NCI-H69 (cell line): ENCODE results near the gene ACBD6.
A peak's percentile ranks its signal among the peaks of the same experiment; 100 is the strongest.

Experiments
- DNase-seq: peaks from one replicate; lab custom pipeline; 2025; lab: John Stamatoyannopoulos, UW

ACBD6 gene

GRCh38 chr1:180255536-180256340, 246.6 kb downstream of the ACBD6 start:
- DNase-seq, result peak; percentile 61

- no peak for DNase-seq
These were observed 247.5 kb downstream of the ACBD6 start for GRCh38 chr1:180254854-180255253.

GRCh38 chr1:180254496-180254819, 247.9 kb downstream of the ACBD6 start:
- no peak for DNase-seq

- DNase-seq, result no peak
These were observed 248.5 kb downstream of the ACBD6 start for GRCh38 chr1:180253585-180254495.

GRCh38 chr1:180252638-180253536, 249.5 kb downstream of the ACBD6 start:
- peak; percentile 78 for DNase-seq

GRCh38 chr1:180251526-180252305, 250.7 kb downstream of the ACBD6 start:
- no peak for DNase-seq

- DNase-seq, result no peak
These were observed 251.4 kb downstream of the ACBD6 start for GRCh38 chr1:180250883-180251509.

- DNase-seq, result no peak
These were observed 251.9 kb downstream of the ACBD6 start for GRCh38 chr1:180250499-180250770.

GRCh38 chr1:180249725-180250498, 252.5 kb downstream of the ACBD6 start:
- DNase-seq, result no peak

GRCh38 chr1:180248731-180249681, 253.4 kb downstream of the ACBD6 start:
- peak; percentile 82 for DNase-seq

GRCh38 chr1:180248176-180248575, 254.2 kb downstream of the ACBD6 start:
- no peak for DNase-seq

GRCh38 chr1:180247580-180247979, 254.8 kb downstream of the ACBD6 start:
- no peak for DNase-seq

GRCh38 chr1:180247061-180247460, 255.3 kb downstream of the ACBD6 start:
- peak; percentile 33 for DNase-seq

GRCh38 chr1:180246579-180246978, 255.8 kb downstream of the ACBD6 start:
- no peak for DNase-seq

- peak; percentile 55 for DNase-seq
These were observed 257.5 kb downstream of the ACBD6 start for GRCh38 chr1:180244840-180245239.

- DNase-seq, result peak; percentile 50
These were observed 258.7 kb downstream of the ACBD6 start for GRCh38 chr1:180243517-180244221.

GRCh38 chr1:180241716-180242544, 260.4 kb downstream of the ACBD6 start:
- no peak for DNase-seq
